Naive B cell (primary cell): ENCODE measurements around the gene FAT3. TPM values are rescaled to one million over a fixed set of nuclear protein-coding genes. Genes with fewer than 3 reads are reported as not detected.
A peak's percentile ranks its signal among the peaks of the same experiment; 100 is the strongest.

Experiments
- ATAC-seq, 2 donors: fragments of 150-1000 bp; cut with Tn5 transposase; 2 replicates each; pipeline ENCODE4 v1.10.0; 2021; ENCODE audit warnings: low read depth in 2 of 2, mild to moderate bottlenecking in 2 of 2, moderate library complexity in 2 of 2
- DNase-seq: peaks from one replicate; pipeline ENCODE4 v3.0.0; 2022
- H3K27ac Mint-ChIP-seq, 6 donors: one replicate each; pipeline ENCODE4 v1.8.0; 2020 to 2022; ENCODE audit warnings: mild to moderate bottlenecking in 6 of 6, mixed read lengths in 6 of 6, moderate library complexity in 5 of 6, inconsistent platforms in 2 of 6
- H3K27me3 Mint-ChIP-seq, 3 donors: one replicate each; pipeline ENCODE4 v1.8.0; 2021 to 2022; ENCODE audit warnings: mixed read lengths in 3 of 3, mild to moderate bottlenecking in 1 of 3
- H3K36me3 Mint-ChIP-seq, 2 donors: one replicate each; pipeline ENCODE4 v1.8.0; 2020 to 2022; ENCODE audit warnings: mixed read lengths in 2 of 2, inconsistent platforms in 1 of 2, mild to moderate bottlenecking in 1 of 2
- H3K4me1 Mint-ChIP-seq, 3 donors: one replicate each; pipeline ENCODE4 v1.8.0; 2020 to 2022; ENCODE audit warnings: mixed read lengths in 3 of 3, inconsistent platforms in 1 of 3, mild to moderate bottlenecking in 1 of 3, moderate library complexity in 1 of 3
- H3K4me3 Mint-ChIP-seq, 8 donors: one replicate each; pipeline ENCODE4 v1.8.0; 2020 to 2022; ENCODE audit warnings: mild to moderate bottlenecking in 8 of 8, mixed read lengths in 8 of 8, moderate library complexity in 8 of 8, inconsistent platforms in 2 of 8
- H3K9me3 Mint-ChIP-seq, 7 donors: one replicate each; pipeline ENCODE4 v1.8.0; 2020 to 2022; ENCODE audit warnings: mixed read lengths in 7 of 7, mild to moderate bottlenecking in 5 of 7, inconsistent platforms in 2 of 7, moderate library complexity in 1 of 7
- polyA plus RNA-seq, 6 donors: library from polyadenylated mRNA; unstranded; fragments of 300-500 nt; fragmentation: Illumina TruSeq; gene quantifications; one replicate each; pipeline ENCODE4 v1.2.3, GENCODE V29; 2021; ENCODE audit warnings: low read depth in 6 of 6

The FAT3 gene
- polyA plus RNA-seq, 6 donors from 2014 or later = not detected

DNA sequence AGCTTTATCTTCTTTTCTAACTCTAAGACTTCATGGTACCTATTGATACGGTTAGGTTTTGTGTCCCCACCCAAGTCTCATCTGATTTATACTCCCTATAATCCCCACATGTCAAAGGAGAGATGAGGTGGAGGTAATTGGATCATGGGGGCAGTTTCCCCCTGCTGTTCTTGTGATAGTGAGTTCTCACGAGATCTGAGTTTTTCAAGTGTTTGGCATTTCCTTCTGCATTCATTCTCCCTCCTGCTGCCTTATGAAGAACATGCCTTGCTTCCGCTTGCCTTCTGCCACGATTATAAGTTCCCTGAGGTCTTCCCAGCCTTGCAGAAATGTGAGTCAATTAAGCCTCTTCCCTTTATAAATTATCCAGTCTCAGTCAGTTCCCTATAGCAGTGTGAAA, 5.1 kb upstream of the FAT3 start:
- DNase-seq (no peak), ATAC-seq (no peak)
- H3K27me3 Mint-ChIP-seq = peaks cover 27 to 39% (median 30%) of the 10 kb centered on the region in 3 donors
- peaks cover 0 to 15% (median 4%) of the 10 kb centered on the region in 7 donors for H3K9me3 Mint-ChIP-seq
- H3K27ac Mint-ChIP-seq = no peak overlapping the region
- peaks cover 0 to 7% (median 0%) of the 10 kb centered on the region in 3 donors for H3K4me1 Mint-ChIP-seq
- H3K4me3 Mint-ChIP-seq = no peak overlapping the region
- peaks cover 5 to 15% of the 10 kb centered on the region in 2 donors for H3K36me3 Mint-ChIP-seq

DNA sequence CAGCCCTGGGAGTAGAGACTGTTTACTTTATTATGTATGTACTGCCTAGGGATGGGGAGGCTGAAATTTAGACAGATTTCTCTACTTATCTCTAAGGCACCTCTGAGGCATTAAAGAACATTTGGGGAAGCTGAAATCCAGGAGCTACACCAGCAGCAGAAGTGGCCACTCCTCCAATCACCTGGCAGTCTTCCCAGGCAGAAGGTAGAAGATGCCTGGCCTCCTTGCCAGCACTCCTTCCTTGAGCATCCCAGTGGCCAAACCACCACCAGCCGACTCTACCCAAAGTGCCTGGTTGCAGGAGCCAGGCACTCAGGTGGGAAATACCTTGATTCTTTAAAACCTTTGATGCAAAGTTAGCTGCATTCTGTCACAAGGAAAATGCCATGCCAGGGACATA, 1.9 kb upstream of the FAT3 start:
- Mint-ChIP-seq H3K9me3 (peaks cover 0 to 14% (median 5%) of the 10 kb centered on the region in 7 donors), H3K36me3 (peaks cover 5 to 15% of the 10 kb centered on the region in 2 donors), H3K4me3 (no peak overlapping the region), H3K27me3 (peaks cover 33 to 63% (median 49%) of the 10 kb centered on the region in 3 donors), H3K4me1 (peaks cover 0 to 9% (median 0%) of the 10 kb centered on the region in 3 donors), H3K27ac (no peak overlapping the region)
- DNase-seq = no peak
- no peak for ATAC-seq

DNA sequence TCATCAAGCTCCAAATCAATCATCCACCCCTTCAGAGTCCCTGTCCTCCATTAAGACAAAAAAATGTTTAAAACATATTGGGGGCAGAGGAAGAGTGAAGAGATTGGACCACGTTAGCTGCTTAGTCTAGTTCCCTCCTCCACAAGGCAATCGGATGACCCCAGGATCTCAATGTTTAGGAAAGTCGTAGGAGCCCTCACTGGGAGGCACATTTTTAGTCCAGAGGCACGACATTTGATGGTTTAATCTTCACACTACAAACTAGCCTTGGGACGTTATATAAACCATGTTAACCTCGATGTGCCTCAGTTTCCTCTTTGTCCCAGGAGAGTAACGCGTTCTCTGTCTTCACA, 588 bp upstream of the FAT3 start:
- H3K4me3 Mint-ChIP-seq = no peak overlapping the region
- no peak for ATAC-seq
- no peak for DNase-seq
- peaks cover 0 to 14% (median 5%) of the 10 kb centered on the region in 7 donors for H3K9me3 Mint-ChIP-seq
- peaks cover 0 to 9% (median 0%) of the 10 kb centered on the region in 3 donors for H3K4me1 Mint-ChIP-seq
- H3K27me3 Mint-ChIP-seq = peaks cover 40 to 76% (median 60%) of the 10 kb centered on the region in 3 donors
- peaks cover 5 to 15% of the 10 kb centered on the region in 2 donors for H3K36me3 Mint-ChIP-seq
- no peak overlapping the region for H3K27ac Mint-ChIP-seq

DNA sequence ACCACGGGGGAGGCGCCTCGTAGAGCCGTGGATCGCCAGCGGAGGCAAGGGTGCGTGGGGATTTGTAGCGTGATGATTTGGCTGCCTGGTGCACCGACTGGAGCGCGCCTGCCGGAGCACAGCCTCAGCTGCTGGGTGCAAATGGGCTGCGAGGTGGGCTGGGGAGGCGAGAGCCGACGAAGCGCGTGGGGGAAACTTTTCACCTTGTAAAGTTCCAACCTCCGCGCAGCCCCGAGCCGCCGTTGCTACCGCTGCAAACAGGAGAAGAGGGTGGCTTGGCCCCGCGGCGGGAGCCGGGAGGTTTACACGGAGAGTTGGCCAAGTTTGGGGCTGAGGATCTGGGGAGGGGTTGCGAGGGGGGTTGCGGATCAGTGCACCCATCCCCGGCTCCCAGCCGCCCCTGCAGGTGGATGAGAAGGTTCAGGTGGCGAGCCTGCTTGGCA, 528 bp downstream of the FAT3 start:
- no peak for ATAC-seq
- peaks cover 0 to 20% (median 6%) of the 10 kb centered on the region in 7 donors for H3K9me3 Mint-ChIP-seq
- H3K4me3 Mint-ChIP-seq = peak overlapping the region in 1 of 8 donors; percentile 69

DNA sequence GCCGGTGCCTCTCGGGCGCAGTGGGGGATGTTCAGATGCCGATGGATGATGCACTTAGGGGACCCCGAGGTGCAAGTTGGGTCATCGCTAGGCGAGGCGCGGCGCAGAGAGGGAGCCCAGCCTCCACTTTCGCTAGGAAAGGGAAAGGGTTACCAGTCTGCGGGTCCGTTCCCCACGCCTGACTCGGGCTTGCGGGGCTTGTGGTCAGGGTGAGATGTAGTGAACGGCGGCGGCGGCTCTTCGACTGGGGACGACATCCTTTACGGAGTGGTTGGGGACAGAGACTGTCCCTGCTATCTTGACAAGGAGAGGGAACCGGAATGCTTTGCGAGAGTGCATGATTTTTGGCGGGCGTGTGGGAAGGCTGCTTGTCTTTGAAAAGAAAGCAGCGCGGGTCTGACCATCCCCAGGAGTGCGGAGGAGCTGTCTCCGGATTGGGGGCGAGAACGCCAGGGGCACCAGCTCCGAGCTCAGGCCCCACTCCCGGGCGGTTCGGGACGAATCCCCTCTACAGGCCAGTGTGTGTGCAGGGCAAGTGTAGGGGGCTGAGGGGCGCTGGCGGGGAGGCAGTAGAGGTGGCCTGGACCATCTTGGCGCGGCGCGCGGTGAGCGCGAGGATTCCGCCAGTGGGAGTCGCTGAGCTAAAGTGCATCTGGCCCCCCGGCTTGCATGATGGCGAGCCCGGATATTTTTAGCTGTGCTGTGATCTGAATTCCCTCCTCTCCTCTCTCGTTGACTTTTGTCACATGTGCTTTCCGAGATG, 1.1 kb downstream of the FAT3 start:
- DNase-seq = no peak
- peaks cover 1 to 8% of the 10 kb centered on the region in 2 donors for H3K36me3 Mint-ChIP-seq
- H3K27me3 Mint-ChIP-seq = peaks cover 45 to 73% (median 66%) of the 10 kb centered on the region in 3 donors
- peak overlapping the region in 1 of 8 donors; percentile 69 for H3K4me3 Mint-ChIP-seq
- no peak for ATAC-seq
- peaks cover 0 to 14% (median 5%) of the 10 kb centered on the region in 7 donors for H3K9me3 Mint-ChIP-seq
- no peak overlapping the region for H3K27ac Mint-ChIP-seq
- peaks cover 0 to 9% (median 0%) of the 10 kb centered on the region in 3 donors for H3K4me1 Mint-ChIP-seq

More for the DNA sequence above, 528 bp downstream of the FAT3 start:
- peaks cover 45 to 79% (median 66%) of the 10 kb centered on the region in 3 donors for H3K27me3 Mint-ChIP-seq
- DNase-seq = no peak
- peaks cover 0 to 9% (median 0%) of the 10 kb centered on the region in 3 donors for H3K4me1 Mint-ChIP-seq
- H3K36me3 Mint-ChIP-seq = peaks cover 5 to 14% of the 10 kb centered on the region in 2 donors
- H3K27ac Mint-ChIP-seq = no peak overlapping the region

DNA sequence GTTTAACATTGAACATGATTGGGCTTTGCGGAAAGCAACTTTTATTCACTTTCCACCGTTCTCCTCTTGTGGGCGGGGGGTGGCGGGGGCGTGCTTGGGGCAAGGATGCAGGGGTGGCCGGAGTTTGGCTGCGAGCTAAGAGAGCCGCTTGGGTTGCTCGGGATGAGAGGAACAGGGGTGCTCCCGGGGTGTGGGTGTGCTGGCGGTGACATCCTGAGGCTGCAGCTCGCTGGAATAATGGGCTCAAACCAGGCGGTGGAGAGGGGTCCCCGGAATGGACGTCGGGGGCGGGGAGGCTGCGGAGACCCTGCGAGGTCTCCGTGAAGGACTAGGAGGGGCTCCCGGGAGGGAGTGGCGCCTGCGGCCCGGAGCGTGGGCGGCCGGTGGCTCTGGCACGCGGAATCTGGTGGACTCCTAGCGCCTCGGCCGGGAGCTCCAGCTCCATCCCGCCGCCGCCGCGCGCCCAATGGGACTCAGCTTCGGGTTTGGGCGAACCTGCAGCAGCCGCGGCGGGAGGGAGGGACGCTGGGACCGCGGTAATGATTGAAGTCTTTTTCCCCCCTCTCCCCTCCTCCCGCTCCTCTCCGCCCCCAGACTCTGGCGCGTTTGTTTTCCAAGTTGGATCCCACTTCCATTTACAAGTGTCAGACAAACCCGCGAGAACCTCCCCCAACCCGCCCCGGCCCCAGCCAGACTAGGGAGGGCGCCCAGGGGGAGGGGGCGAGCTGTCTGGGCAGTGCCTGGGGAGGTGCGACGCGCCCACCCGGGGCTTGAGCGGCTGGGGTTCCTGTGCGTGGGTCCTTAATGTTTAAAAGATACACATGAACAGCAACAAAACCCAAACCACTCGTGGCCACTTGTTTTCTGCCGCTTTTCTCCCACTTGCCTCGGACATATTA, 2.0 kb downstream of the FAT3 start:
- H3K27ac Mint-ChIP-seq = no peak overlapping the region
- H3K36me3 Mint-ChIP-seq = peaks cover 0 to 8% of the 10 kb centered on the region in 2 donors
- ATAC-seq (no peak), DNase-seq (no peak)
- peaks cover 0 to 8% (median 5%) of the 10 kb centered on the region in 7 donors for H3K9me3 Mint-ChIP-seq
- peaks cover 0 to 9% (median 0%) of the 10 kb centered on the region in 3 donors for H3K4me1 Mint-ChIP-seq
- H3K27me3 Mint-ChIP-seq = peaks cover 41 to 65% (median 62%) of the 10 kb centered on the region in 3 donors
- no peak overlapping the region for H3K4me3 Mint-ChIP-seq

DNA sequence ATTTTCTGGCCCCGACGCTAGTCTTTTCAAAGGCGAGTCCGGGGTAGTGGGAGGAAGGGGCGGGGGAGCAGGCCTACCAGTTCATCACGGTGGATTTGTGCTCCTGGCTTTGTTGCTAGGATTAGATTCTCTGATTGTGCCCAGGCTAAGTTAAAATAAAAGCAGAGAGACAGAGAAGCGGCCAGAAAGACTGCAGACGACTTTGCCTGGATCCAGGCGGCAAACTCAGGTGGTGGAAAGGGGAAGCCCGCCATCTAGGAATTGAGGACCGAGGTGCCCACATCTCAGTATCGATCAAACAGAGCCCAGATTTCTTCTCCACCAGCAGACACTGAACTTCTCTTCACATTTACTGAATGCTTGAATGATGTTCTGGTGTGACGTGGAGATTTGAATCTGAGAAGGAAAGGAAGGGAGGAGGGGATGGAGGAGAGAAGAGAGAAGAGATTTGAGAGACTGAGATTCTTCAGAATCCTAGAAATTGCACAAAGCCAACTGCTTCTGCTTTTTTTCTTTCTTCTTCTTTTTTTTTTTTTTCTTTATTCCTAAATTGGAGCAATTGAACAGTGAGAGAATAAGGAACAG, 2.7 kb downstream of the FAT3 start:
- Mint-ChIP-seq H3K27me3 (peaks cover 37 to 62% (median 57%) of the 10 kb centered on the region in 3 donors), H3K27ac (no peak overlapping the region), H3K36me3 (peaks cover 0 to 8% of the 10 kb centered on the region in 2 donors), H3K4me3 (no peak overlapping the region), H3K4me1 (peaks cover 0 to 9% (median 0%) of the 10 kb centered on the region in 3 donors), H3K9me3 (peaks cover 0 to 7% (median 4%) of the 10 kb centered on the region in 7 donors)
- ATAC-seq = no peak
- no peak for DNase-seq

DNA sequence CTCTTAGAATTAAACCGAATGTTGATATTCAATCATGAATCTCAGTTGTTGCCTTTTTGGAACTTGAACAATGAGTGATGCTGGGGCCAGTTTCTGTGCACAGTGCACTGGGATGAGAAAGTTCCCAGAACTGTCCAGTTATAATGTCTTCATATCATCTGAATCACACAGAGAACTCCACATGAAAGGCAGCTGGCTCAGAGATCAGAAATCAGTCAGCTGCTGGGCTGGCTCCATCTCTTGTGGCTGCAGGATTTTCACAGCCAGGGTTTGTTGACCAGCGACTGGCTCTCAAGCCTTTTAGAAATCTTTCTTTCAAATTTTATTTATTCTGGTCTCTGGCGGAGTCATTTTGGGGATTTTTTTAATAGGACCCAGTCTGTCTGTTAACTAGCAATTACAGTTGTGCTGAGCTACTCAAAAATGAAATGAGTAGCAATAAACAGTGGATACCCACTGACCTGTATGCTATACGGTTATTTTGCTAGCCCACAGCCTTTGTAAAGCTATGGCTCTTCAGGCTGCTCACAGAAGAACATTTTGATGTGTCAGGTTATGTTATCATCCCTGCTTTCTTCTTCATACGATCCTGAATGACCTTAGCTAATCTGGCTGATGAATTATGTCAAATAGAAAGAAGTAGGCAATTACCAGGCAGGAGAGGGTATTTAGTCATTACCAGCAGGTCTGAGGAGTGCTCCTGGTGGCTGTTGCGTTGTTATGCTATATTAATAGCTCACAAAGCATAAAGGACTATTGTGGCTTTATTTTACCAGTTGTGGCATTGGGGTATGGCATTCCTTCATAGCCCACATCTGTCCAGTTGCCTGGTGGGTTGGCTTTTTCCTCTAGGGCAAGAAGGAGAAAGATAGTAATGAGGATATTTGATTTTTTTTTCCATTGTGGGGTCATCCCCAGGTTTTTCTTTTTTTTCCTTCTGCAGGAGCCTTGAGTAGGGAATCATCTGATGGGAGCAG, 3.6 kb downstream of the FAT3 start:
- H3K4me3 Mint-ChIP-seq = no peak overlapping the region
- H3K9me3 Mint-ChIP-seq = peaks cover 0 to 7% (median 4%) of the 10 kb centered on the region in 7 donors
- peaks cover 37 to 54% (median 52%) of the 10 kb centered on the region in 3 donors for H3K27me3 Mint-ChIP-seq
- peaks cover 0 to 9% (median 0%) of the 10 kb centered on the region in 3 donors for H3K4me1 Mint-ChIP-seq
- no peak for ATAC-seq
- H3K27ac Mint-ChIP-seq = no peak overlapping the region
- peaks cover 0 to 8% of the 10 kb centered on the region in 2 donors for H3K36me3 Mint-ChIP-seq
- no peak for DNase-seq

DNA sequence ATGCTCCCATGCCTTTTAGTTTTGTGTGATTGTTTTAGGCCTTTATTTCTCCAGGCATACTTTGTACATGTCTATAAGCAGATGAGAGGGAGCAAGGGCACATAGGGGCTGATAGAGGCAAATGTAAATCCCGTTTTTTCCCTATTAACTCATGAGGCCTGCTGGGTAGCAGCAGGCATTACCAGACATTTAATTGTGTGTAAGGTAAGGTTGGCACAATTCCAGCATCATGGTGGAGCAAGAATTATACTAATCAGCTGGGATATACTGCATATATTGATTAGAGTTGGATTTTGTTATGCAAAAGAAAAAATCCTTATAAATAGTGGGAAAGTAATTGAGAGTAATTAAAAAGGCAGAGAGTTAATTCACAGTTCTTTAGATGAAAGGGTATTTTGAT, 12.2 kb downstream of the FAT3 start:
- Mint-ChIP-seq H3K9me3 (peaks cover 0 to 4% (median 0%) of the 10 kb centered on the region in 7 donors), H3K4me3 (no peak overlapping the region), H3K4me1 (no peaks in the 10 kb centered on the region), H3K27me3 (peaks cover 0 to 8% (median 5%) of the 10 kb centered on the region in 3 donors), H3K27ac (no peak overlapping the region), H3K36me3 (no peaks in the 10 kb centered on the region)
- ATAC-seq = no peak
- DNase-seq = no peak

DNA sequence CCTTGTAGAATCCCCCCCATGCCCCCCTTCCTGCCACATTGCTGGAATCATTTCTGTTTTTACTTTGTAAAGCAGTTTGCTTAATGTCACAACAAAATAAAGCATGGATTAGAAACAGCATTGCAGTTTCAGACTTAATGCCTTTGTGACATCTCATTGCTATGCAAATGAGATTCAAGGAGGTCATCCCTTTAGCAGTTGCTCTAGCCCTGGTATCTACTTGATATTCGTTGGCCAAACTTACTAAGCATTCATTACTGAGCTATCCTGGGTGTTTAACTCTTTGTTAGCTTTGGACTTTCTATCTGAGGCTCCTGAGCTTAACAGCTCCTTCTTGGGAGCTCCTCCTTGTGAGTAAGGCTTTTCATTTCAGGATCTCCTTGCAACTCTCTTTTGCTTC, 16.3 kb downstream of the FAT3 start:
- Mint-ChIP-seq H3K27me3 (no peaks in the 10 kb centered on the region), H3K4me3 (no peak overlapping the region), H3K36me3 (no peaks in the 10 kb centered on the region), H3K4me1 (no peaks in the 10 kb centered on the region), H3K9me3 (peaks cover 0 to 4% (median 4%) of the 10 kb centered on the region in 7 donors), H3K27ac (no peak overlapping the region)
- ATAC-seq (no peak), DNase-seq (no peak)

DNA sequence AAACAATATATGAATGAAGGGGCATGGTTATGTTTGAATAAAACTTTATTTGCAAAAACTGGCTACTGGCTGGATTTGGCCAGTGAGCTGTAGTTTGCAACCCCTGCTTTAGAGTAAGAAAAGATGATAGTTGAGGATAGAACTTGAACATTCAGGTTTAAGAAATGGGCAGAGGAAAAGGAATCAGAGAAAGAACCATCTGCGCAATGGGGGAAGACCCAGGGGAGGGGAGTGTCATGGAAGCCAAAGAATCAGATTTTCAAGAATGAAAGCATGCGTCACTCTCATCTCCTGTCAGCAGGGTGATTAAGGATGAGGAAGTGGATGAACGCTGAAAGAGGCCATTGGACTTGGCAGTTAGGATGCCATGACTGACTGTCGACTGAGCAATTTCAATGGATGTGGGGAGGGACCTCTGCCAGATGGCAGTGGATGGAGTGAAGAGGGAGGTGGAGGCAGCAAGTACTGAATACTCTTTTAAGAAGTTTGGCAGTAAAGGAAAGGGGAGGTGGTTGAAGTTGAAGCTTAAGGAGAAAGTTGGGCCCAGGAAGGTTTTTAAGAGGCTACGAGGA, 21.2 kb downstream of the FAT3 start:
- Mint-ChIP-seq H3K9me3 (peaks cover 0 to 4% (median 2%) of the 10 kb centered on the region in 7 donors), H3K4me1 (no peaks in the 10 kb centered on the region), H3K27me3 (no peaks in the 10 kb centered on the region), H3K27ac (no peak overlapping the region), H3K36me3 (no peaks in the 10 kb centered on the region), H3K4me3 (no peak overlapping the region)
- no peak for DNase-seq
- ATAC-seq = no peak

DNA sequence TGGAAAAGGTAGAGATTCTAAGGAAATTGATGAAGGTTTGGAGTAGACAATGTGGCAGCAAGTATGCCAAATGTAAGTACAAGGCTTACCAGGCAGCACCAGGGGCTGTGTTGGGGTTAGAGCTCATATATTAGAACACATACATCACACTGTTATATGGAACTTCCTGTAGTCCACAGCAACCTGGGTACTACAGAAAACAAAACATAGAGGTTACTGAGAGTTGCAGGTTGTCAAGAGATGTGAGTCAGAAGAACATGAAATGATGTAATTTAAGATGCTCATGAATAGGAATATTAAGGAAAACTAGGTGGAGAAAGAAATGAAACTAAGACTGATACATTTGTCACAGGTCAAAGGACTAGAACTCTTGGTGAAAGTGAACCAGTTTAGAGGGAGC, 22.0 kb downstream of the FAT3 start:
- Mint-ChIP-seq H3K27ac (no peak overlapping the region), H3K4me3 (no peak overlapping the region), H3K4me1 (no peaks in the 10 kb centered on the region), H3K36me3 (no peaks in the 10 kb centered on the region), H3K9me3 (peaks cover 0 to 4% (median 2%) of the 10 kb centered on the region in 7 donors), H3K27me3 (no peaks in the 10 kb centered on the region)
- ATAC-seq (no peak), DNase-seq (no peak)
